Epithelial cell of esophagus (primary cell): Measurements from ENCODE around the gene ADK.
"Not testable (repeated sequence)": the region's sequence is repeated elsewhere in the genome, so short reads cannot be mapped to it uniquely, and the experiment has no call there.

Experiments used
- DNase-seq: peaks from one replicate; pipeline ENCODE4 v3.0.0; 2010; ENCODE audit warnings: low read depth
- H3K4me3 ChIP-seq: 2 replicates; pipeline ENCODE4 v1.5.1; 2011; ENCODE audit warnings: mild to moderate bottlenecking, low read length, control low read depth
- TF ChIP-seq, protein P1 (sequence below): IDR thresholded peaks from 2 replicates; pipeline ENCODE4 v1.5.1; 2011; ENCODE audit warnings: low read depth, mild to moderate bottlenecking, low read length, control low read depth, inconsistent platforms; ENCODE audit not compliant: insufficient read depth; ENCODE audit errors: missing control alignments

The ADK gene

GRCh38 chr10:74460812-74461211 lies 309.8 kb downstream of the ADK start:
- TF ChIP-seq, protein P1, sequence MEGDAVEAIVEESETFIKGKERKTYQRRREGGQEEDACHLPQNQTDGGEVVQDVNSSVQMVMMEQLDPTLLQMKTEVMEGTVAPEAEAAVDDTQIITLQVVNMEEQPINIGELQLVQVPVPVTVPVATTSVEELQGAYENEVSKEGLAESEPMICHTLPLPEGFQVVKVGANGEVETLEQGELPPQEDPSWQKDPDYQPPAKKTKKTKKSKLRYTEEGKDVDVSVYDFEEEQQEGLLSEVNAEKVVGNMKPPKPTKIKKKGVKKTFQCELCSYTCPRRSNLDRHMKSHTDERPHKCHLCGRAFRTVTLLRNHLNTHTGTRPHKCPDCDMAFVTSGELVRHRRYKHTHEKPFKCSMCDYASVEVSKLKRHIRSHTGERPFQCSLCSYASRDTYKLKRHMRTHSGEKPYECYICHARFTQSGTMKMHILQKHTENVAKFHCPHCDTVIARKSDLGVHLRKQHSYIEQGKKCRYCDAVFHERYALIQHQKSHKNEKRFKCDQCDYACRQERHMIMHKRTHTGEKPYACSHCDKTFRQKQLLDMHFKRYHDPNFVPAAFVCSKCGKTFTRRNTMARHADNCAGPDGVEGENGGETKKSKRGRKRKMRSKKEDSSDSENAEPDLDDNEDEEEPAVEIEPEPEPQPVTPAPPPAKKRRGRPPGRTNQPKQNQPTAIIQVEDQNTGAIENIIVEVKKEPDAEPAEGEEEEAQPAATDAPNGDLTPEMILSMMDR, result no peak
- peak; percentile 6 for DNase-seq
- no peak overlapping the region for H3K4me3 ChIP-seq

GRCh38 chr10:74474022-74474713 lies 323.1 kb downstream of the ADK start:
- TF ChIP-seq, protein P1, result no peak
- peak; percentile 87 for DNase-seq

GRCh38 chr10:74476162-74476706 lies 325.2 kb downstream of the ADK start:
- DNase-seq, H3K4me3 ChIP-seq: not testable (repeated sequence)

More at GRCh38 chr10:74474022-74474713, 323.1 kb downstream of the ADK start:
- no peak overlapping the region for H3K4me3 ChIP-seq

GRCh38 chr10:74480778-74481177 lies 329.8 kb downstream of the ADK start:
- TF ChIP-seq, protein P1, result no peak
- no peak for DNase-seq
- no peak overlapping the region for H3K4me3 ChIP-seq

GRCh38 chr10:74483356-74483755 lies 332.3 kb downstream of the ADK start:
- TF ChIP-seq, protein P1, result no peak
- no peak overlapping the region for H3K4me3 ChIP-seq
- no peak for DNase-seq

DNA sequence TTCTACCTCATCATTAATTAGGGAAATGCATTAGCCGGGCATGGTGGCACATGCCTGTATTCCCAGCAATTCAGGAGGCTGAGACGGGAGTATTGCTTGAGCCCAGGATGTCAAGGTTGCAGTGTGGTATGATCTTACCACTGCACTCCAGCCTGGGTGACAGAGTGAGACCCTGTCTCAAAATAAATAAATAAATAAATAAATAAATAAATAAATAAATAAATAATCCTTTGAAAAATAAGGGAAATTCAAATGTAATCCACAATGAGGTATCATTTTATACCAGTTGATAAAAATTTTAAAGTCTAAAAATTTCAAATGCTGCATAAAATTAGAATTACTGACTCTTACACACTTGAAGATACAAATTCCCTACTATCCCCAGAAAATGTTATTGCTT lies 334.3 kb downstream of the ADK start:
- TF ChIP-seq, protein P1, result no peak
- no peak overlapping the region for H3K4me3 ChIP-seq
- no peak for DNase-seq

DNA sequence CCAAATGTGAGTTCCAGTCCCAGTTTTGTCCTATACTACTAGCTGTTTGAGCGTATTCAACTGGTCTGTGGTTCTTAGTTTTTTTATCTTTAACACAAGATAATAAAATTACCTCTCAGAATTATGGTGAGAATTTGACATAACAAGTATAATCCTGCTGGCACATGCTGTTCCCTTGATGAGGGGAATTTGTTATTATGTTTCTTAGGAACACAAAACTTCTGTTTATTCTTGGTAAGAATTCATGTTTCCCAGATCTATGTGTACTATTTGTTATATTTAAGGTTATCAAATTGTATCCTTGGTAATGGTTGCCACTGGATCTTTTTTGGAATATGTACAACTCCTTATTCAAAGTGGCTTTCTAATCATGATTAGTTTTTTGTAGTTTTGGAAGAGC lies 335.6 kb downstream of the ADK start:
- TF ChIP-seq, protein P1, result no peak
- DNase-seq, result no peak
- no peak overlapping the region for H3K4me3 ChIP-seq
